Natural killer cell (primary cell): ENCODE measurements around the gene INPP4B. TPM values are rescaled to one million over a fixed set of nuclear protein-coding genes. Genes with fewer than 3 reads are reported as not detected.

Experiments used
- ATAC-seq, 3 donors: fragments of 150-1000 bp in 2 of 3; fragments of 200-7000 bp in 1 of 3; cut with Tn5 transposase; 1 replicate in 1 of 3; 2 replicates in 2 of 3; pipeline ENCODE4 v1.10.0; 2021; ENCODE audit warnings: mild to moderate bottlenecking in 2 of 3, moderate library complexity in 2 of 3
- DNase-seq, 2 donors: peaks; one replicate each; pipeline versions ENCODE4 v3.0.0 to v3.0.0-alpha.2; 2013 to 2021; ENCODE audit warnings: mixed read lengths in 1 of 2
- H3K27ac ChIP-seq: one replicate; pipeline ENCODE4 v1.5.1; 2013; ENCODE audit warnings: mild to moderate bottlenecking, low read length
- H3K27me3 ChIP-seq: one replicate; pipeline ENCODE4 v1.6.1; 2013; ENCODE audit warnings: low read length; ENCODE audit not compliant: control insufficient read depth, insufficient read depth
- H3K36me3 ChIP-seq: one replicate; pipeline ENCODE4 v1.6.1; 2013; ENCODE audit warnings: low read length; ENCODE audit not compliant: control insufficient read depth, insufficient read depth
- H3K4me1 ChIP-seq: one replicate; pipeline ENCODE4 v1.6.1; 2013; ENCODE audit warnings: low read length; ENCODE audit not compliant: control insufficient read depth, insufficient read depth
- H3K4me3 ChIP-seq: one replicate; pipeline ENCODE4 v1.5.1; 2013; ENCODE audit warnings: low read length
- H3K9me3 ChIP-seq: one replicate; pipeline ENCODE4 v1.6.1; 2013; ENCODE audit warnings: low read length; ENCODE audit not compliant: control insufficient read depth, insufficient read depth
- H3K27ac Mint-ChIP-seq, 2 donors: one replicate each; pipeline ENCODE4 v1.8.0; 2022; ENCODE audit warnings: mild to moderate bottlenecking in 2 of 2, mixed read lengths in 2 of 2, moderate library complexity in 1 of 2
- H3K27me3 Mint-ChIP-seq, 2 donors: one replicate each; pipeline ENCODE4 v1.8.0; 2022; ENCODE audit warnings: low read depth in 2 of 2, mixed read lengths in 2 of 2
- H3K36me3 Mint-ChIP-seq: one replicate; pipeline ENCODE4 v1.8.0; 2022; ENCODE audit warnings: mixed read lengths
- H3K4me1 Mint-ChIP-seq, 2 donors: one replicate each; pipeline ENCODE4 v1.8.0; 2022; ENCODE audit warnings: mixed read lengths in 2 of 2
- H3K4me3 Mint-ChIP-seq: one replicate; pipeline ENCODE4 v1.8.0; 2022; ENCODE audit warnings: mild to moderate bottlenecking, moderate library complexity, mixed read lengths
- H3K9me3 Mint-ChIP-seq, 2 donors: one replicate each; pipeline ENCODE4 v1.8.0; 2022; ENCODE audit warnings: mixed read lengths in 2 of 2
- WGBS: methylation state at CpG from one replicate; pipeline ENCODE4 v1.1.7; 2013; ENCODE audit warnings: missing lambda C conversion rate; ENCODE audit not compliant: insufficient coverage; 5-methylcytosine and 5-hydroxymethylcytosine counted together
- intact Hi-C: fragments of 100-400 bp; cut with micrococcal nuclease; formaldehyde crosslinking; loops from one replicate; pipeline ENCODE4 v1.14.2; 2022
- total RNA-seq, 4 donors: library from RNA; stranded (reverse); fragments of 120-200 nt in 1 of 4; gene quantifications; one replicate each; pipeline versions ENCODE4 v1.2.3 to v1.2.4, GENCODE V29; 2013 to 2022
- TF ChIP-seq, protein P1 (sequence below): fragments of 200-600 bp; IDR thresholded peaks from one replicate; pipeline ENCODE4 v1.8.0; 2022; ENCODE audit warnings: antibody characterized with exemption

The INPP4B gene
- total RNA-seq, 3 donors from 2014 or later (not counting 1 experiment from before 2014, with no cell fraction given): 2.4 to 6.2 (median 4.5) TPM

DNA sequence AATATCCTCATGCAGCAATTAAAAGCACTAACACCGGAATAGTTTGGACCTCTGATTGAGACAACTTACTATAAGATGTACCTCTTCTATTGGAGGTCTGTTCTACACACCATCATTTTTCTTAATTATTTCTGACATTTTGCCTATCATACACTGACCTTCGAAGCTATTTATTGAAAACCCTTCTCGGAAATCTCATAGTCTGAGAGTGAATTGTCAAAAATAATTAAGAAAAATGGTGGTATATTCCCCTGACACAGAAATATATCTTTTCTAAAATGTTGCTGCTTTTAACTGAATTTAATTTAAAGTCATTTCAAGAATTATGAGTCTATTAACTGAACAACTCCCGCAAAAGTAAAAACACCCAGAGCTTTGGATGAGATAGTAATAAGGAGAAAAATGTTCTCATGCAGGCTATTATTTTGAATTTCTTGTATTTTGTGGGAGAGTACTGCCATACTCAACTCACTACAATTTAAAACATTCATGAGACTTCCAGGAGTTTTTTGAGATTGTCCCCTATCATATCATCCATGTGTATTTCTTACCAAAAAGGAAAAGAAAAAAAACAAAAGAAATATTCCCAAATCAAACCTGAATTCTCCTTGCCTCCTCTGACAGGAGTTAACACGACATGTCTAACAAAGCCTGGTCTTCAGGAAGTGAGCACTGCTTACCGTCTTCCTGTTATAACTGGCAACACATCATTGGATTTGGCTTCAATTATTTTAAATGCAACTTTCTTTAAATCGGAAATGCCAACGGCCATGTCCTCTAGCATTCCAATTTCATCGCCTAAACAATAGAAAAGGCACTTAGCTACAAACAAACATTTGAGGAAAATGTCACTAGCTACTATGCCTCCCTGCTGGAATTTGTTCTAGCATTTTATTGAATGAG, 724.4 kb downstream of the INPP4B start:
- TF ChIP-seq, protein P1, sequence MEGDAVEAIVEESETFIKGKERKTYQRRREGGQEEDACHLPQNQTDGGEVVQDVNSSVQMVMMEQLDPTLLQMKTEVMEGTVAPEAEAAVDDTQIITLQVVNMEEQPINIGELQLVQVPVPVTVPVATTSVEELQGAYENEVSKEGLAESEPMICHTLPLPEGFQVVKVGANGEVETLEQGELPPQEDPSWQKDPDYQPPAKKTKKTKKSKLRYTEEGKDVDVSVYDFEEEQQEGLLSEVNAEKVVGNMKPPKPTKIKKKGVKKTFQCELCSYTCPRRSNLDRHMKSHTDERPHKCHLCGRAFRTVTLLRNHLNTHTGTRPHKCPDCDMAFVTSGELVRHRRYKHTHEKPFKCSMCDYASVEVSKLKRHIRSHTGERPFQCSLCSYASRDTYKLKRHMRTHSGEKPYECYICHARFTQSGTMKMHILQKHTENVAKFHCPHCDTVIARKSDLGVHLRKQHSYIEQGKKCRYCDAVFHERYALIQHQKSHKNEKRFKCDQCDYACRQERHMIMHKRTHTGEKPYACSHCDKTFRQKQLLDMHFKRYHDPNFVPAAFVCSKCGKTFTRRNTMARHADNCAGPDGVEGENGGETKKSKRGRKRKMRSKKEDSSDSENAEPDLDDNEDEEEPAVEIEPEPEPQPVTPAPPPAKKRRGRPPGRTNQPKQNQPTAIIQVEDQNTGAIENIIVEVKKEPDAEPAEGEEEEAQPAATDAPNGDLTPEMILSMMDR: no peak
- H3K27me3 ChIP-seq: no peaks in the 10 kb centered on the region
- H3K36me3 Mint-ChIP-seq: no peaks in the 10 kb centered on the region
- H3K9me3 Mint-ChIP-seq: peaks cover 0 to under 1% of the 10 kb centered on the region in 2 donors
- ATAC-seq (no peak), DNase-seq (no peak)
- H3K27me3 Mint-ChIP-seq: no peaks in the 10 kb centered on the region
- H3K4me3 Mint-ChIP-seq: no peak overlapping the region
- H3K4me3 ChIP-seq: no peak overlapping the region
- no peak overlapping the region for H3K27ac Mint-ChIP-seq
- H3K4me1 Mint-ChIP-seq: no peaks in the 10 kb centered on the region
- H3K4me1 ChIP-seq: no peaks in the 10 kb centered on the region
- no peak overlapping the region for H3K27ac ChIP-seq
- WGBS: 82% methylated on average over 6 of the region's 9 CpGs
- intact Hi-C loops: no loop called here
- H3K36me3 ChIP-seq: no peaks in the 10 kb centered on the region
- no peaks in the 10 kb centered on the region for H3K9me3 ChIP-seq

DNA sequence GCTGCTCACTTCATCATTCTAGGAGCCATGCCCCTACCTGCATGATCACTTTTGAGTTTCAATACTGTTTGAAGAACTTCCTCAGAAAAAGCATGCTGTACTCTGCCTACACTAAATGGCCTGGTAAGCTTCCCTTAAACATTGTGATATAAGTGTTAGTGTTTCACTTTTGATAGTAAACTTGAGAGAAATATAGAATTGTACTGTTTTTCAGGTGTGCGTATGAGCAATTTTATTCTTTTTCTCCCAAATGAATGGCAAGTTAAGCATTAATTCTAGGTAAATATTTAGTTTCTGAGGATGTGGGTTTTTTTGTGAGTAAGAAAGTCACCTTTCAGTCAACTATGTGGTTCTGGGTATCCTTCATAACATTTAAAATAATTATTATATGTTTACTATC, 725.2 kb downstream of the INPP4B start:
- no peak overlapping the region for H3K4me3 Mint-ChIP-seq
- H3K9me3 Mint-ChIP-seq: peaks cover 3 to 4% of the 10 kb centered on the region in 2 donors
- Histone ChIP-seq H3K36me3 (no peaks in the 10 kb centered on the region), H3K4me3 (no peak overlapping the region), H3K27me3 (no peaks in the 10 kb centered on the region), H3K4me1 (no peaks in the 10 kb centered on the region), H3K9me3 (no peaks in the 10 kb centered on the region), H3K27ac (no peak overlapping the region)
- 100% methylated on average over 1 of the region's 1 CpG for WGBS
- TF ChIP-seq, protein P1: no peak
- no peaks in the 10 kb centered on the region for H3K36me3 Mint-ChIP-seq
- no peak for ATAC-seq
- H3K27me3 Mint-ChIP-seq: no peaks in the 10 kb centered on the region
- DNase-seq: no peak
- no peak overlapping the region for H3K27ac Mint-ChIP-seq
- no peaks in the 10 kb centered on the region for H3K4me1 Mint-ChIP-seq
- intact Hi-C loops: no loop called here

DNA sequence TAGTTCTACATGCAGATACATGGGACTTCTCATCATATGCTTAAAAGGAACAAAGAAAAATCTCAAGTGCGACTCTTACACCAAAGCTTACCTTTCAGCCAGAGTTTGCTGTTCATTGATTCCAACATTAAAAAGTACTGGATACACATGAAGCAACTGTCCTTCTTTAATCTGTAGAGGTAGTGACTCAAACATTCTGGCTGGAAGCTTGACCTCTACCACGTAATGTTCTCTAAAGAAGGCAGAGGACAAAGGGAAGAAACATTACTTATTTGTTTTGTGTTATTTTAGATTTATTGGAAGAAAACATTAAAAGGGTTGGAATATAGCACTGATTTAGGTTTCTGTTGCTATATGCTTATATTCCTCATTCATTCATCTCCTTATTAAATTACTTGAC, 733.6 kb downstream of the INPP4B start:
- Mint-ChIP-seq H3K9me3 (peaks cover 7 to 9% of the 10 kb centered on the region in 2 donors), H3K27ac (no peak overlapping the region), H3K27me3 (no peaks in the 10 kb centered on the region), H3K4me1 (no peaks in the 10 kb centered on the region), H3K4me3 (no peak overlapping the region), H3K36me3 (no peaks in the 10 kb centered on the region)
- intact Hi-C loops: no loop called here
- no peaks in the 10 kb centered on the region for H3K27me3 ChIP-seq
- DNase-seq: no peak
- TF ChIP-seq, protein P1: no peak
- H3K9me3 ChIP-seq: no peaks in the 10 kb centered on the region
- no peak for ATAC-seq
- H3K4me3 ChIP-seq: no peak overlapping the region
- no peaks in the 10 kb centered on the region for H3K36me3 ChIP-seq
- 100% methylated on average over 2 of the region's 2 CpGs for whole genome bisulfite sequencing
- no peaks in the 10 kb centered on the region for H3K4me1 ChIP-seq
- H3K27ac ChIP-seq: no peak overlapping the region
